HepG2 (cell line): ENCODE data around the gene KCNH8. TPM values are rescaled to one million over a fixed set of nuclear protein-coding genes. Genes with fewer than 3 reads are reported as not detected.

Experiments
- ATAC-seq: fragments of 200-7000 bp; cut with Tn5 transposase; 3 replicates; pipeline ENCODE4 v1.9.1; 2020; ENCODE audit warnings: mild to moderate bottlenecking, moderate library complexity
- BruUV-seq: library from RNA; stranded (reverse); fragments of 400-500 nt; replicated peaks from 2 replicates; lab custom pipeline; 2021; lab: Mats Ljungman, UMichigan
- CTCF ChIA-PET: fragments of 300-600 bp; formaldehyde crosslinking; extraction: SDS; loops from one replicate; lab custom pipeline; 2021; ENCODE audit warnings: low total read pairs, inconsistent platforms, low intra/inter-chr PET ratio; lab: Yijun Ruan, JAX
- POLR2A ChIA-PET: fragments of 350-600 bp; sonication (Branson Sonifier 250); formaldehyde crosslinking; loops from one replicate; lab custom pipeline; 2020; ENCODE audit warnings: antibody characterized with exemption, inconsistent platforms; lab: Yijun Ruan, JAX
- DNase-seq: peaks from one replicate; pipeline ENCODE4 v3.0.0-alpha.2; 2015; ENCODE audit warnings: low spot score
- FAIRE-seq: peaks from 3 replicates; lab custom pipeline; 2011; peaks lifted over from hg19 to GRCh38; lab: Jason Lieb, UNC
- H2AFZ ChIP-seq: one replicate; pipeline ENCODE4 v1.6.1; 2011; ENCODE audit warnings: low read length, inconsistent platforms
- H3K27ac ChIP-seq: fragments of 300-600 bp; 3 replicates; pipeline ENCODE4 v1.8.0; 2011; ENCODE audit warnings: mixed run types, mild to moderate bottlenecking, mixed read lengths, low read length, inconsistent platforms; ENCODE audit not compliant: insufficient read depth; ENCODE audit errors: extremely low read length
- H3K27me3 ChIP-seq, 2 experiments: fragments of 200-600 bp in 1 of 2; 2 replicates in 1 of 2; 3 replicates in 1 of 2; pipeline versions ENCODE4 v1.6.0 to v1.8.0; 2011; ENCODE audit warnings: low read length in 2 of 2, mild to moderate bottlenecking in 2 of 2, moderate library complexity in 2 of 2, inconsistent platforms in 1 of 2; ENCODE audit not compliant: insufficient read depth in 2 of 2, control insufficient read depth in 1 of 2
- H3K36me3 ChIP-seq, 2 experiments: fragments of 200-600 bp in 1 of 2; replicated peaks in 1 of 2; 2 replicates in 1 of 2; 3 replicates in 1 of 2; pipeline versions ENCODE4 v1.5.1 to v1.8.0; 2011; ENCODE audit warnings: low read length in 2 of 2, inconsistent platforms in 1 of 2; ENCODE audit not compliant: insufficient read depth in 2 of 2, control insufficient read depth in 1 of 2
- H3K4me1 ChIP-seq: 2 replicates; pipeline ENCODE4 v1.5.1; 2012; ENCODE audit warnings: low read length, inconsistent platforms; ENCODE audit not compliant: insufficient read depth
- H3K4me2 ChIP-seq: 2 replicates; pipeline ENCODE4 v1.6.0; 2011; ENCODE audit warnings: low read depth, low read length, inconsistent platforms
- H3K4me3 ChIP-seq, 3 experiments: fragments of 200-600 bp in 1 of 3; sonication (generic), shearing (Covaris generic) in 1 of 3; replicated peaks in 1 of 3; 2 replicates each; pipeline ENCODE4 v1.5.1; 2011 to 2016; ENCODE audit warnings: low read length in 3 of 3, inconsistent platforms in 2 of 3, low read depth in 2 of 3, mild to moderate bottlenecking in 2 of 3, control low read depth in 1 of 3, mixed read lengths in 1 of 3; ENCODE audit not compliant: insufficient read depth in 1 of 3
- H3K79me2 ChIP-seq: one replicate; pipeline ENCODE4 v1.6.1; 2011; ENCODE audit warnings: low read length, inconsistent platforms; ENCODE audit not compliant: insufficient read depth
- H3K9ac ChIP-seq: 2 replicates; pipeline ENCODE4 v1.6.0; 2011; ENCODE audit warnings: mild to moderate bottlenecking, low read depth, low read length, inconsistent platforms; ENCODE audit not compliant: insufficient read depth
- H3K9me3 ChIP-seq: 2 replicates; pipeline ENCODE4 v1.5.1; 2012; ENCODE audit warnings: mild to moderate bottlenecking, low read length
- H4K20me1 ChIP-seq: 2 replicates; pipeline ENCODE4 v1.6.0; 2011; ENCODE audit warnings: inconsistent platforms, mild to moderate bottlenecking, low read length, moderate library complexity; ENCODE audit not compliant: insufficient read depth
- RBFOX2 ChIP-seq: fragments of 200-400 bp; formaldehyde crosslinking; IDR thresholded peaks from 2 replicates; pipeline ENCODE4 v1.6.1; 2017; ENCODE audit warnings: low read depth, mild to moderate bottlenecking, low read length
- ZEB1 ChIP-seq: IDR thresholded peaks from 2 replicates; pipeline ENCODE4 v1.6.1; 2012; ENCODE audit warnings: mild to moderate bottlenecking, low read depth, inconsistent platforms; ENCODE audit not compliant: insufficient replicate concordance
- ZNF343 ChIP-seq: sonication (generic); formaldehyde crosslinking; IDR thresholded peaks from 2 replicates; pipeline ENCODE4 v1.4.0; 2020; ENCODE audit warnings: mild to moderate bottlenecking, missing genetic modification reagents
- ZNF577 ChIP-seq: sonication (generic); formaldehyde crosslinking; IDR thresholded peaks from 2 replicates; pipeline ENCODE4 v1.4.0; 2020; ENCODE audit warnings: mild to moderate bottlenecking, low read depth, missing genetic modification reagents, borderline replicate concordance
- WGBS: methylation state at CpG from one replicate; pipeline ENCODE4 v1.1.6; 2017; ENCODE audit warnings: low lambda C conversion rate; 5-methylcytosine and 5-hydroxymethylcytosine counted together
- in situ Hi-C: cut with HindIII; loops from 2 replicates; pipeline ENCODE4 v1.10.0; 2017; ENCODE audit warnings: low pct_unique_long_range_greater_than_20kb; ENCODE audit not compliant: extremely low pct_ligation_motif_present
- intact Hi-C: fragments of 100-400 bp; cut with micrococcal nuclease; formaldehyde crosslinking; loops from one replicate; pipeline ENCODE4 v1.10.0; 2022; ENCODE audit not compliant: unreplicated experiment
- polyA plus RNA-seq, 8 experiments: library from polyadenylated mRNA; depleted of rRNA in 3 of 8; stranded (reverse) in 7 of 8; unstranded in 1 of 8; fragments of >200 nt; fragmentation: Illumina TruSeq in 4 of 8; extraction: Trizol in 4 of 8; gene quantifications; 2 replicates each; pipeline versions ENCODE4 v1.2.1 to v1.2.3, GENCODE V29; 2011 to 2016; ENCODE audit warnings: low read depth in 4 of 8, missing spikeins in 1 of 8, mixed read lengths in 1 of 8; ENCODE audit not compliant: insufficient read depth in 1 of 8
- total RNA-seq, 5 experiments: library from RNA; depleted of rRNA; stranded (reverse); fragments of >200 nt; fragmentation: Illumina TruSeq; extraction: Trizol; gene quantifications; 2 replicates each; pipeline ENCODE4 v1.2.3, GENCODE V29; 2016; ENCODE audit warnings: low read depth in 1 of 5
- TF ChIP-seq, protein P1 (sequence below): sonication (generic); formaldehyde crosslinking; IDR thresholded peaks from 2 replicates; pipeline ENCODE4 v1.5.0; 2020; ENCODE audit warnings: mild to moderate bottlenecking, missing genetic modification reagents, borderline replicate concordance
- TF ChIP-seq, protein P2 (sequence below): sonication (generic); formaldehyde crosslinking; conservative IDR thresholded peaks from 2 replicates; pipeline ENCODE4 v1.4.0; 2020; ENCODE audit warnings: mild to moderate bottlenecking, missing genetic modification reagents, moderate library complexity

The KCNH8 gene
- total and polyA plus RNA-seq, 2 of the 13 experiments (the other 11 are each of a cell fraction or from before 2014, with no cell fraction given), result 0.04 TPM; not detected in 1

GRCh38 chr3:19526071-19526470 is 377.8 kb downstream of the KCNH8 start:
- in situ Hi-C loops, result loop anchor here (25.0 kb wide), 1 partner anchor 464 kb away; no protein-coding TSS in a partner anchor
- Histone ChIP-seq H3K9ac (no peak overlapping the region), H3K27me3 (no peaks in the 10 kb centered on the region), H4K20me1 (no peaks in the 10 kb centered on the region), H3K4me1 (no peaks in the 10 kb centered on the region), H3K79me2 (no peaks in the 10 kb centered on the region), H3K4me3 (no peak overlapping the region), H3K36me3 (no peaks in the 10 kb centered on the region), H3K4me2 (no peak overlapping the region), H3K27ac (no peak overlapping the region), H3K9me3 (no peaks in the 10 kb centered on the region), H2AFZ (no peak overlapping the region)
- ATAC-seq (no peak), DNase-seq (no peak), FAIRE-seq (no peak)
- WGBS, result 3% methylated on average over 3 of the region's 3 CpGs
- no TSS peak for BruUV-seq
- no peak for TF ChIP-seq ZNF577 (CRISPR knock-in tag)
- no peak for TF ChIP-seq ZEB1
- ChIA-PET POLR2A (no interaction called here), CTCF (no interaction called here)
- intact Hi-C loops, result no loop called here

- 0% methylated on average over 1 of the region's 1 CpG for WGBS
- H3K79me2 ChIP-seq, result no peaks in the 10 kb centered on the region
- no peak overlapping the region for H3K27ac ChIP-seq
- H3K36me3 ChIP-seq, result no peaks in the 10 kb centered on the region
- no peaks in the 10 kb centered on the region for H3K4me1 ChIP-seq
- H2AFZ ChIP-seq, result no peak overlapping the region
- H4K20me1 ChIP-seq, result no peaks in the 10 kb centered on the region
- DNase-seq, result no peak
- H3K4me3 ChIP-seq, result no peak overlapping the region
- intact Hi-C loops, result no loop called here
- H3K27me3 ChIP-seq, result no peaks in the 10 kb centered on the region
- FAIRE-seq, result no peak
- no peaks in the 10 kb centered on the region for H3K9me3 ChIP-seq
- POLR2A ChIA-PET, result no interaction called here
- BruUV-seq, result no TSS peak
- CTCF ChIA-PET, result no interaction called here
- in situ Hi-C loops, result loop anchor here (25.0 kb wide), 1 partner anchor 465 kb away; no protein-coding TSS in a partner anchor
- ATAC-seq, result no peak
- H3K9ac ChIP-seq, result no peak overlapping the region
- no peak overlapping the region for H3K4me2 ChIP-seq
- TF ChIP-seq ZNF343 (CRISPR knock-in tag), result no peak
- TF ChIP-seq RBFOX2, result no peak
- TF ChIP-seq, protein P1, sequence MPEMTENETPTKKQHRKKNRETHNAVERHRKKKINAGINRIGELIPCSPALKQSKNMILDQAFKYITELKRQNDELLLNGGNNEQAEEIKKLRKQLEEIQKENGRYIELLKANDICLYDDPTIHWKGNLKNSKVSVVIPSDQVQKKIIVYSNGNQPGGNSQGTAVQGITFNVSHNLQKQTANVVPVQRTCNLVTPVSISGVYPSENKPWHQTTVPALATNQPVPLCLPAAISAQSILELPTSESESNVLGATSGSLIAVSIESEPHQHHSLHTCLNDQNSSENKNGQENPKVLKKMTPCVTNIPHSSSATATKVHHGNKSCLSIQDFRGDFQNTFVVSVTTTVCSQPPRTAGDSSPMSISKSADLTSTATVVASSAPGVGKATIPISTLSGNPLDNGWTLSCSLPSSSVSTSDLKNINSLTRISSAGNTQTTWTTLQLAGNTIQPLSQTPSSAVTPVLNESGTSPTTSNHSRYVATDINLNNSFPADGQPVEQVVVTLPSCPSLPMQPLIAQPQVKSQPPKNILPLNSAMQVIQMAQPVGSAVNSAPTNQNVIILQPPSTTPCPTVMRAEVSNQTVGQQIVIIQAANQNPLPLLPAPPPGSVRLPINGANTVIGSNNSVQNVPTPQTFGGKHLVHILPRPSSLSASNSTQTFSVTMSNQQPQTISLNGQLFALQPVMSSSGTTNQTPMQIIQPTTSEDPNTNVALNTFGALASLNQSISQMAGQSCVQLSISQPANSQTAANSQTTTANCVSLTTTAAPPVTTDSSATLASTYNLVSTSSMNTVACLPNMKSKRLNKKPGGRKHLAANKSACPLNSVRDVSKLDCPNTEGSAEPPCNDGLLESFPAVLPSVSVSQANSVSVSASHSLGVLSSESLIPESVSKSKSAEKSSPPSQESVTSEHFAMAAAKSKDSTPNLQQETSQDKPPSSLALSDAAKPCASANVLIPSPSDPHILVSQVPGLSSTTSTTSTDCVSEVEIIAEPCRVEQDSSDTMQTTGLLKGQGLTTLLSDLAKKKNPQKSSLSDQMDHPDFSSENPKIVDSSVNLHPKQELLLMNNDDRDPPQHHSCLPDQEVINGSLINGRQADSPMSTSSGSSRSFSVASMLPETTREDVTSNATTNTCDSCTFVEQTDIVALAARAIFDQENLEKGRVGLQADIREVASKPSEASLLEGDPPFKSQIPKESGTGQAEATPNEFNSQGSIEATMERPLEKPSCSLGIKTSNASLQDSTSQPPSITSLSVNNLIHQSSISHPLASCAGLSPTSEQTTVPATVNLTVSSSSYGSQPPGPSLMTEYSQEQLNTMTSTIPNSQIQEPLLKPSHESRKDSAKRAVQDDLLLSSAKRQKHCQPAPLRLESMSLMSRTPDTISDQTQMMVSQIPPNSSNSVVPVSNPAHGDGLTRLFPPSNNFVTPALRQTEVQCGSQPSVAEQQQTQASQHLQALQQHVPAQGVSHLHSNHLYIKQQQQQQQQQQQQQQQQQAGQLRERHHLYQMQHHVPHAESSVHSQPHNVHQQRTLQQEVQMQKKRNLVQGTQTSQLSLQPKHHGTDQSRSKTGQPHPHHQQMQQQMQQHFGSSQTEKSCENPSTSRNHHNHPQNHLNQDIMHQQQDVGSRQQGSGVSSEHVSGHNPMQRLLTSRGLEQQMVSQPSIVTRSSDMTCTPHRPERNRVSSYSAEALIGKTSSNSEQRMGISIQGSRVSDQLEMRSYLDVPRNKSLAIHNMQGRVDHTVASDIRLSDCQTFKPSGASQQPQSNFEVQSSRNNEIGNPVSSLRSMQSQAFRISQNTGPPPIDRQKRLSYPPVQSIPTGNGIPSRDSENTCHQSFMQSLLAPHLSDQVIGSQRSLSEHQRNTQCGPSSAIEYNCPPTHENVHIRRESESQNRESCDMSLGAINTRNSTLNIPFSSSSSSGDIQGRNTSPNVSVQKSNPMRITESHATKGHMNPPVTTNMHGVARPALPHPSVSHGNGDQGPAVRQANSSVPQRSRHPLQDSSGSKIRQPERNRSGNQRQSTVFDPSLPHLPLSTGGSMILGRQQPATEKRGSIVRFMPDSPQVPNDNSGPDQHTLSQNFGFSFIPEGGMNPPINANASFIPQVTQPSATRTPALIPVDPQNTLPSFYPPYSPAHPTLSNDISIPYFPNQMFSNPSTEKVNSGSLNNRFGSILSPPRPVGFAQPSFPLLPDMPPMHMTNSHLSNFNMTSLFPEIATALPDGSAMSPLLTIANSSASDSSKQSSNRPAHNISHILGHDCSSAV, result no peak
- TF ChIP-seq, protein P2, sequence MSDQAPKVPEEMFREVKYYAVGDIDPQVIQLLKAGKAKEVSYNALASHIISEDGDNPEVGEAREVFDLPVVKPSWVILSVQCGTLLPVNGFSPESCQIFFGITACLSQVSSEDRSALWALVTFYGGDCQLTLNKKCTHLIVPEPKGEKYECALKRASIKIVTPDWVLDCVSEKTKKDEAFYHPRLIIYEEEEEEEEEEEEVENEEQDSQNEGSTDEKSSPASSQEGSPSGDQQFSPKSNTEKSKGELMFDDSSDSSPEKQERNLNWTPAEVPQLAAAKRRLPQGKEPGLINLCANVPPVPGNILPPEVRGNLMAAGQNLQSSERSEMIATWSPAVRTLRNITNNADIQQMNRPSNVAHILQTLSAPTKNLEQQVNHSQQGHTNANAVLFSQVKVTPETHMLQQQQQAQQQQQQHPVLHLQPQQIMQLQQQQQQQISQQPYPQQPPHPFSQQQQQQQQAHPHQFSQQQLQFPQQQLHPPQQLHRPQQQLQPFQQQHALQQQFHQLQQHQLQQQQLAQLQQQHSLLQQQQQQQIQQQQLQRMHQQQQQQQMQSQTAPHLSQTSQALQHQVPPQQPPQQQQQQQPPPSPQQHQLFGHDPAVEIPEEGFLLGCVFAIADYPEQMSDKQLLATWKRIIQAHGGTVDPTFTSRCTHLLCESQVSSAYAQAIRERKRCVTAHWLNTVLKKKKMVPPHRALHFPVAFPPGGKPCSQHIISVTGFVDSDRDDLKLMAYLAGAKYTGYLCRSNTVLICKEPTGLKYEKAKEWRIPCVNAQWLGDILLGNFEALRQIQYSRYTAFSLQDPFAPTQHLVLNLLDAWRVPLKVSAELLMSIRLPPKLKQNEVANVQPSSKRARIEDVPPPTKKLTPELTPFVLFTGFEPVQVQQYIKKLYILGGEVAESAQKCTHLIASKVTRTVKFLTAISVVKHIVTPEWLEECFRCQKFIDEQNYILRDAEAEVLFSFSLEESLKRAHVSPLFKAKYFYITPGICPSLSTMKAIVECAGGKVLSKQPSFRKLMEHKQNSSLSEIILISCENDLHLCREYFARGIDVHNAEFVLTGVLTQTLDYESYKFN (CRISPR knock-in tag), result no peak
These were observed 379.4 kb downstream of the KCNH8 start for GRCh38 chr3:19527746-19528145.
